K562 (cell line): Measurements from ENCODE around the gene CDK5RAP3. TPM values are rescaled to one million over a fixed set of nuclear protein-coding genes. Genes with fewer than 3 reads are reported as not detected.
A peak's percentile ranks its signal among the peaks of the same experiment; 100 is the strongest.

Source experiments
- ATAC-seq: fragments of 200-7000 bp; cut with Tn5 transposase; 3 replicates; pipeline ENCODE4 v1.9.1; 2020; ENCODE audit warnings: moderate library complexity
- BruUV-seq: library from RNA; stranded (reverse); fragments of 400-500 nt; replicated peaks from 2 replicates; lab custom pipeline; 2021; lab: Mats Ljungman, UMichigan
- CTCF ChIA-PET: fragments of 300-600 bp; formaldehyde crosslinking; extraction: SDS; loops from one replicate; lab custom pipeline; 2021; ENCODE audit warnings: low intra/inter-chr PET ratio; lab: Yijun Ruan, JAX
- POLR2A ChIA-PET: fragments of 300-600, 350-650 bp; sonication (Branson Sonifier 250); formaldehyde crosslinking; extraction: SDS; loops from one replicate; lab custom pipeline; 2021; ENCODE audit warnings: antibody characterized with exemption, inconsistent platforms; lab: Yijun Ruan, JAX
- DNase-seq, 4 experiments: peaks; one replicate each; pipeline versions ENCODE4 v3.0.0 to v3.0.0-alpha.2; 2011 to 2018; ENCODE audit warnings: low spot score in 3 of 4, mixed read lengths in 3 of 4; ENCODE audit errors: extremely low read depth in 1 of 4
- FAIRE-seq: peaks from 2 replicates; lab custom pipeline; 2011; peaks lifted over from hg19 to GRCh38; lab: Jason Lieb, UNC
- H2AFZ ChIP-seq: 2 replicates; pipeline ENCODE4 v1.6.0; 2011; ENCODE audit warnings: low read depth, low read length, control low read depth, inconsistent platforms
- H3K27ac ChIP-seq: fragments of 200-600 bp; 3 replicates; pipeline ENCODE4 v1.8.0; 2011; ENCODE audit warnings: low read depth, mild to moderate bottlenecking, control low read depth, inconsistent platforms, low read length, moderate library complexity, mixed read lengths; ENCODE audit errors: extremely low read depth
- H3K27me3 ChIP-seq, 2 experiments: fragments of 300-600 bp in 1 of 2; 2 replicates in 1 of 2; 3 replicates in 1 of 2; pipeline versions ENCODE4 v1.6.0 to v1.8.0; 2011; ENCODE audit warnings: inconsistent platforms in 2 of 2, low read length in 2 of 2, mild to moderate bottlenecking in 1 of 2, mixed read lengths in 1 of 2, moderate library complexity in 1 of 2; ENCODE audit not compliant: control insufficient read depth in 2 of 2, insufficient read depth in 2 of 2
- H3K36me3 ChIP-seq: fragments of 300-600 bp; 3 replicates; pipeline ENCODE4 v1.8.0; 2011; ENCODE audit warnings: mild to moderate bottlenecking, low read length, inconsistent platforms; ENCODE audit not compliant: control insufficient read depth, insufficient read depth
- H3K4me1 ChIP-seq, 2 experiments: fragments of 200-600 bp in 1 of 2; replicated peaks in 1 of 2; 2 replicates in 1 of 2; 3 replicates in 1 of 2; pipeline versions ENCODE4 v1.5.1 to v1.8.0; 2011; ENCODE audit warnings: inconsistent platforms in 2 of 2, low read length in 2 of 2, mild to moderate bottlenecking in 1 of 2, mixed read lengths in 1 of 2, moderate library complexity in 1 of 2; ENCODE audit not compliant: control insufficient read depth in 2 of 2, insufficient read depth in 2 of 2
- H3K4me2 ChIP-seq: 2 replicates; pipeline ENCODE4 v1.6.1; 2011; ENCODE audit warnings: low read length, control low read depth, inconsistent platforms, mixed read lengths; ENCODE audit not compliant: insufficient read depth
- H3K4me3 ChIP-seq: fragments of 200-600 bp; sonication (generic), shearing (Covaris generic); 2 replicates; pipeline ENCODE4 v1.5.1; 2016; ENCODE audit warnings: control low read depth, inconsistent platforms
- H3K79me2 ChIP-seq: fragments of 200-600 bp; 3 replicates; pipeline ENCODE4 v1.8.0; 2011; ENCODE audit warnings: low read length, inconsistent platforms; ENCODE audit not compliant: control insufficient read depth, insufficient read depth
- H3K9ac ChIP-seq, 2 experiments: 2 replicates each; pipeline versions ENCODE4 v1.6.0 to v1.6.1; 2011; ENCODE audit warnings: low read depth in 2 of 2, low read length in 2 of 2, control low read depth in 1 of 2, inconsistent platforms in 1 of 2, mild to moderate bottlenecking in 1 of 2, mixed read lengths in 1 of 2; ENCODE audit not compliant: insufficient read depth in 1 of 2
- H3K9me1 ChIP-seq: one replicate; pipeline ENCODE4 v1.6.0; 2011; ENCODE audit warnings: inconsistent platforms, mild to moderate bottlenecking, low read length, moderate library complexity; ENCODE audit not compliant: control insufficient read depth, insufficient read depth
- H3K9me3 ChIP-seq: replicated peaks from 2 replicates; pipeline ENCODE4 v1.5.1; 2011; ENCODE audit warnings: low read depth, low read length, inconsistent platforms; ENCODE audit not compliant: control insufficient read depth, insufficient read depth
- H4K20me1 ChIP-seq: replicated peaks from 2 replicates; pipeline ENCODE4 v1.6.1; 2011; ENCODE audit warnings: low read length, inconsistent platforms, mixed read lengths; ENCODE audit not compliant: control insufficient read depth, insufficient read depth
- HDAC6 ChIP-seq: IDR thresholded peaks from 2 replicates; pipeline ENCODE4 v1.6.1; 2012; ENCODE audit warnings: low read depth, mild to moderate bottlenecking, control low read depth, inconsistent platforms, low read length, moderate library complexity
- MEIS2 ChIP-seq: fragments of 450-650 bp; IDR thresholded peaks from 2 replicates; pipeline ENCODE4 v1.6.1; 2014; ENCODE audit warnings: mild to moderate bottlenecking; ENCODE audit not compliant: partially characterized antibody
- MYNN ChIP-seq, 2 experiments: sonication (generic); formaldehyde crosslinking in 1 of 2; IDR thresholded peaks; 2 replicates each; pipeline versions ENCODE4 v1.5.0 to v1.6.1; 2016 to 2020; ENCODE audit warnings: antibody characterized with exemption in 1 of 2, missing genetic modification reagents in 1 of 2
- TCF7 ChIP-seq: sonication (generic); IDR thresholded peaks from 2 replicates; pipeline ENCODE4 v1.6.1; 2016; ENCODE audit warnings: antibody characterized with exemption, borderline replicate concordance
- ZFPM2 ChIP-seq: fragments of 250-450 bp; sonication (Bioruptor Pico); IDR thresholded peaks from 2 replicates; pipeline ENCODE4 v1.5.1; 2022; ENCODE audit warnings: mild to moderate bottlenecking
- WGBS: fragments of 100-300 bp; shearing (Covaris generic); methylation state at CpG from one replicate; pipeline ENCODE4 v1.1.6; 2016; ENCODE audit warnings: low coverage, mixed read lengths; ENCODE audit not compliant: insufficient coverage; ENCODE audit errors: missing lambda C conversion rate; 5-methylcytosine and 5-hydroxymethylcytosine counted together
- in situ Hi-C: fragments of 300-500 bp; cut with MboI; formaldehyde crosslinking; loops from 4 replicates; pipeline ENCODE4 v1.15.0; 2018; ENCODE audit warnings: inconsistent platforms, mixed read lengths
- intact Hi-C: fragments of 100-400 bp; cut with micrococcal nuclease; formaldehyde crosslinking; loops from 2 replicates; pipeline ENCODE4 v1.14.2; 2022
- polyA plus RNA-seq, 8 experiments: library from polyadenylated mRNA; depleted of rRNA in 4 of 8; stranded (reverse) in 5 of 8; unstranded in 3 of 8; fragments of >200 nt; fragmentation: Nextera tagmentation in 2 of 8; fragmentation: Illumina TruSeq in 1 of 8; extraction: Ambion mirVana in 2 of 8; extraction: Trizol in 1 of 8; gene quantifications; 2 replicates each; pipeline versions ENCODE4 v1.2.1 to v1.2.3, GENCODE V29; 2011 to 2014; ENCODE audit warnings: inconsistent platforms in 1 of 8, missing spikeins in 1 of 8
- total RNA-seq, 7 experiments: library from RNA; depleted of rRNA in 6 of 7; stranded (reverse); fragments of >200 nt in 6 of 7; fragmentation: Illumina TruSeq in 2 of 7; extraction: Trizol in 2 of 7; gene quantifications; 2 replicates each; pipeline versions ENCODE4 v1.2.1 to v1.2.3, GENCODE V29; 2011 to 2021; ENCODE audit warnings: low replicate concordance in 1 of 7

Gene CDK5RAP3
- total and polyA plus RNA-seq, 9 of the 15 experiments (the other 6 are each of a cell fraction or from before 2014, with no cell fraction given) = 44.2 to 202 (median 91.5) TPM

GRCh38 chr17:48004983-48005382 is 34.1 kb downstream of the CDK5RAP3 start:
- FAIRE-seq = no peak
- no TSS peak for BruUV-seq
- DNase-seq = no peak
- in situ Hi-C loops = no loop called here
- peak overlapping the region; percentile 79 for H2AFZ ChIP-seq
- no peaks in the 10 kb centered on the region for H3K36me3 ChIP-seq
- no peak for ATAC-seq
- 5% methylated on average over 2 of the region's 3 CpGs for WGBS
- H3K9me1 ChIP-seq = no peaks in the 10 kb centered on the region
- no peak overlapping the region for H3K27ac ChIP-seq
- POLR2A ChIA-PET = no interaction called here
- no peaks in the 10 kb centered on the region for H3K27me3 ChIP-seq
- H3K9me3 ChIP-seq = no peaks in the 10 kb centered on the region; the same call in 1 of the 2 replicates
- intact Hi-C loops = no loop called here
- CTCF ChIA-PET = no interaction called here
- H3K79me2 ChIP-seq = no peaks in the 10 kb centered on the region
- H3K9ac ChIP-seq = 0 out of 4 replicates have a peak overlapping the region, but pooled peaks of 1 of the 2 experiments have one; percentile 3
- H3K4me2 ChIP-seq = no peak overlapping the region
- H3K4me1 ChIP-seq = peaks cover 15 to 20% of the 10 kb centered on the region in 2 experiments
- TF ChIP-seq MEIS2 (no peak), MYNN (IDR thresholded peaks at IDR 0.05) (no peak), MYNN (CRISPR knock-in tag; IDR thresholded peaks at IDR 0.05) (no peak), ZFPM2 (no peak), TCF7 (no peak), HDAC6 (no peak)
- H3K4me3 ChIP-seq = no peak overlapping the region
- no peaks in the 10 kb centered on the region for H4K20me1 ChIP-seq
